Neuronal stem cell (in vitro differentiated cells): ENCODE data around the gene CYB5R4.
"Not testable (repeated sequence)": the region's sequence is repeated elsewhere in the genome, so short reads cannot be mapped to it uniquely, and the experiment has no call there.

Source experiments
- DNase-seq: peaks from one replicate; pipeline ENCODE4 v3.0.0-alpha.2; 2013; ENCODE audit warnings: low spot score
- H2AFZ ChIP-seq: one replicate; pipeline ENCODE4 v1.6.1; 2013; ENCODE audit warnings: mild to moderate bottlenecking, low read length, inconsistent platforms
- H2AK5ac ChIP-seq: 2 replicates; pipeline ENCODE4 v1.6.1; 2013; ENCODE audit warnings: low read depth, mild to moderate bottlenecking, inconsistent platforms, low read length, moderate library complexity, mixed read lengths
- H2BK120ac ChIP-seq: 2 replicates; pipeline ENCODE4 v1.6.1; 2013; ENCODE audit warnings: low read depth, mild to moderate bottlenecking, inconsistent platforms, low read length, moderate library complexity, mixed read lengths
- H2BK12ac ChIP-seq: one replicate; pipeline ENCODE4 v1.6.1; 2013; ENCODE audit warnings: low read length, inconsistent platforms
- H2BK15ac ChIP-seq: 2 replicates; pipeline ENCODE4 v1.6.1; 2013; ENCODE audit warnings: mild to moderate bottlenecking, low read length, inconsistent platforms, mixed read lengths
- H2BK5ac ChIP-seq: one replicate; pipeline ENCODE4 v1.6.1; 2013; ENCODE audit warnings: inconsistent platforms, mild to moderate bottlenecking, low read length, moderate library complexity
- H3K14ac ChIP-seq: one replicate; pipeline ENCODE4 v1.6.1; 2013; ENCODE audit warnings: low read length, inconsistent platforms
- H3K18ac ChIP-seq: 2 replicates; pipeline ENCODE4 v1.6.1; 2013; ENCODE audit warnings: low read length, inconsistent platforms
- H3K23ac ChIP-seq: 2 replicates; pipeline ENCODE4 v1.6.1; 2013; ENCODE audit warnings: low read depth, mild to moderate bottlenecking, mixed read lengths, low read length, inconsistent platforms; ENCODE audit not compliant: poor library complexity
- H3K27ac ChIP-seq: replicated peaks from 3 replicates; pipeline ENCODE4 v1.5.1; 2013; ENCODE audit warnings: low read length, inconsistent platforms
- H3K27me3 ChIP-seq, 3 experiments: 2 replicates each; pipeline ENCODE4 v1.6.1; 2013; ENCODE audit warnings: low read length in 3 of 3, mild to moderate bottlenecking in 2 of 3, inconsistent platforms in 1 of 3, low read depth in 1 of 3, mixed read lengths in 1 of 3, moderate library complexity in 1 of 3; ENCODE audit not compliant: control insufficient read depth in 3 of 3, insufficient read depth in 3 of 3
- H3K36me3 ChIP-seq, 2 donors: replicated peaks in 1 of 2; 2 replicates each; pipeline ENCODE4 v1.6.1; 2013; ENCODE audit warnings: low read length in 2 of 2; ENCODE audit not compliant: control insufficient read depth in 2 of 2, insufficient read depth in 2 of 2
- H3K4ac ChIP-seq: 2 replicates; pipeline ENCODE4 v1.6.1; 2013; ENCODE audit warnings: inconsistent platforms, mild to moderate bottlenecking, low read length, moderate library complexity
- H3K4me1 ChIP-seq, 2 donors: 1 replicate in 1 of 2; 2 replicates in 1 of 2; pipeline ENCODE4 v1.6.1; 2013; ENCODE audit warnings: low read length in 2 of 2, low read depth in 1 of 2; ENCODE audit not compliant: control insufficient read depth in 2 of 2, insufficient read depth in 1 of 2
- H3K4me2 ChIP-seq: one replicate; pipeline ENCODE4 v1.6.1; 2013; ENCODE audit warnings: mild to moderate bottlenecking, low read length, inconsistent platforms; ENCODE audit not compliant: insufficient read depth, poor library complexity, severe bottlenecking
- H3K4me3 ChIP-seq, 2 donors: 2 replicates each; pipeline ENCODE4 v1.5.1; 2013; ENCODE audit warnings: low read length in 2 of 2, mild to moderate bottlenecking in 2 of 2, inconsistent platforms in 1 of 2, moderate library complexity in 1 of 2
- H3K79me1 ChIP-seq: one replicate; pipeline ENCODE4 v1.6.1; 2013; ENCODE audit warnings: low read depth, mild to moderate bottlenecking, inconsistent platforms, low read length, moderate library complexity
- H3K9ac ChIP-seq: one replicate; pipeline ENCODE4 v1.6.1; 2013; ENCODE audit warnings: mild to moderate bottlenecking, low read depth, low read length, inconsistent platforms; ENCODE audit not compliant: poor library complexity
- H3K9me3 ChIP-seq, 2 donors: replicated peaks in 1 of 2; 2 replicates each; pipeline versions ENCODE3 to v1.6.1; 2013; ENCODE audit warnings: low read length in 2 of 2, mild to moderate bottlenecking in 2 of 2, inconsistent platforms in 1 of 2, low read depth in 1 of 2, mixed read lengths in 1 of 2, moderate library complexity in 1 of 2; ENCODE audit not compliant: control insufficient read depth in 2 of 2, insufficient read depth in 1 of 2
- H4K8ac ChIP-seq: one replicate; pipeline ENCODE4 v1.6.1; 2013; ENCODE audit warnings: low read depth, mild to moderate bottlenecking, inconsistent platforms, low read length, moderate library complexity
- H4K91ac ChIP-seq: one replicate; pipeline ENCODE4 v1.6.1; 2013; ENCODE audit warnings: low read length, low read depth, mild to moderate bottlenecking, inconsistent platforms; ENCODE audit not compliant: poor library complexity
- WGBS, 2 donors: extraction: QIAGEN DNeasy Blood & Tissue Kit; methylation state at CpG; one replicate each; pipeline ENCODE4 v1.1.7; 2013; ENCODE audit warnings: missing lambda C conversion rate in 2 of 2, mixed read lengths in 1 of 2; ENCODE audit not compliant: insufficient read length in 2 of 2, insufficient replicate concordance in 1 of 2; ENCODE audit errors: extremely low coverage in 2 of 2; 5-methylcytosine and 5-hydroxymethylcytosine counted together

CYB5R4 gene

GRCh38 chr6:83905648-83906047 is 46.2 kb downstream of the CYB5R4 start:
- Histone ChIP-seq H4K91ac (no peak overlapping the region), H2AFZ (no peak overlapping the region), H3K79me1 (peaks cover 3% of the 10 kb centered on the region), H3K27ac (no peak overlapping the region), H3K4me1 (no peaks in the 10 kb centered on the region), H3K9ac (no peak overlapping the region), H3K23ac (no peak overlapping the region), H3K9me3 (no peaks in the 10 kb centered on the region), H2BK120ac (no peak overlapping the region), H3K4ac (no peak overlapping the region), H4K8ac (no peak overlapping the region), H3K36me3 (no peaks in the 10 kb centered on the region), H3K4me2 (no peak overlapping the region), H3K14ac (no peak overlapping the region), H2BK15ac (no peak overlapping the region), H2BK5ac (no peak overlapping the region), H2BK12ac (no peak overlapping the region), H3K18ac (no peak overlapping the region), H3K27me3 (no peaks in the 10 kb centered on the region), H2AK5ac (no peak overlapping the region), H3K4me3 (no peak overlapping the region)
- no peak for DNase-seq
- WGBS, 2 donors = no CpG with 5 or more reads among the region's 4 CpGs

- not testable (repeated sequence) for H2BK120ac ChIP-seq, H4K8ac ChIP-seq, H3K4me3 ChIP-seq, H3K36me3 ChIP-seq, H2AK5ac ChIP-seq, H3K23ac ChIP-seq, H3K27ac ChIP-seq, H3K14ac ChIP-seq, H3K79me1 ChIP-seq, H4K91ac ChIP-seq, H2AFZ ChIP-seq, H3K4ac ChIP-seq, H2BK12ac ChIP-seq, H3K4me2 ChIP-seq, H2BK15ac ChIP-seq, DNase-seq, H3K4me1 ChIP-seq, H3K27me3 ChIP-seq, H3K18ac ChIP-seq, H3K9me3 ChIP-seq, H3K9ac ChIP-seq, H2BK5ac ChIP-seq
- WGBS, 2 donors = no CpG with 5 or more reads among the region's 5 CpGs
Measured at GRCh38 chr6:83907623-83908390, 48.3 kb downstream of the CYB5R4 start.

GRCh38 chr6:83908813-83909212 is 49.3 kb downstream of the CYB5R4 start:
- Histone ChIP-seq H3K9ac (no peak overlapping the region), H3K36me3 (no peaks in the 10 kb centered on the region), H3K4me3 (no peak overlapping the region), H4K8ac (no peak overlapping the region), H3K18ac (no peak overlapping the region), H3K27me3 (no peaks in the 10 kb centered on the region), H4K91ac (no peak overlapping the region), H3K4ac (no peak overlapping the region), H2BK120ac (no peak overlapping the region), H2BK12ac (no peak overlapping the region), H2BK5ac (no peak overlapping the region), H3K9me3 (no peaks in the 10 kb centered on the region), H3K27ac (no peak overlapping the region), H2AK5ac (no peak overlapping the region), H3K23ac (no peak overlapping the region), H2BK15ac (no peak overlapping the region), H3K79me1 (peaks cover 3% of the 10 kb centered on the region), H3K4me1 (no peaks in the 10 kb centered on the region), H3K14ac (no peak overlapping the region), H3K4me2 (no peak overlapping the region), H2AFZ (no peak overlapping the region)
- WGBS, 2 donors = no CpG with 5 or more reads among the region's 2 CpGs
- DNase-seq = no peak

- no peaks in the 10 kb centered on the region for H3K9me3 ChIP-seq
- H3K18ac ChIP-seq = no peak overlapping the region
- no peaks in the 10 kb centered on the region for H3K4me1 ChIP-seq
- no peak overlapping the region for H2AK5ac ChIP-seq
- no peak overlapping the region for H3K14ac ChIP-seq
- H4K91ac ChIP-seq = no peak overlapping the region
- no peak overlapping the region for H3K4me2 ChIP-seq
- no peak overlapping the region for H2AFZ ChIP-seq
- no peak overlapping the region for H2BK15ac ChIP-seq
- no peak overlapping the region for H3K23ac ChIP-seq
- H2BK12ac ChIP-seq = no peak overlapping the region
- H3K4me3 ChIP-seq = no peak overlapping the region
- no peaks in the 10 kb centered on the region for H3K27me3 ChIP-seq
- no peak overlapping the region for H3K9ac ChIP-seq
- H3K4ac ChIP-seq = no peak overlapping the region
- H3K79me1 ChIP-seq = no peaks in the 10 kb centered on the region
- H3K36me3 ChIP-seq = no peaks in the 10 kb centered on the region
- no peak overlapping the region for H3K27ac ChIP-seq
- H4K8ac ChIP-seq = no peak overlapping the region
- H2BK120ac ChIP-seq = no peak overlapping the region
- H2BK5ac ChIP-seq = no peak overlapping the region
- no peak for DNase-seq
Measured at GRCh38 chr6:83911278-83911677, 51.8 kb downstream of the CYB5R4 start.
